Esophagus squamous epithelium (tissue), 4 donors: ENCODE results near the gene TNK1.

Source experiments
- CTCF ChIP-seq, 6 experiments: fragments of 450-650 bp in 4 of 6; fragments of 200-600 bp in 2 of 6; sonication (generic) in 2 of 6; IDR thresholded peaks; one replicate each; pipeline ENCODE4 v1.5.1; 2016 to 2019; ENCODE audit warnings: antibody characterized with exemption in 6 of 6, mild to moderate bottlenecking in 4 of 6, moderate library complexity in 4 of 6
- POLR2A ChIP-seq, 4 donors: fragments of 450-650 bp; IDR thresholded peaks; one replicate each; pipeline ENCODE4 v1.6.1; 2017; ENCODE audit warnings: antibody characterized with exemption in 4 of 4, mild to moderate bottlenecking in 4 of 4, moderate library complexity in 3 of 4

DNA sequence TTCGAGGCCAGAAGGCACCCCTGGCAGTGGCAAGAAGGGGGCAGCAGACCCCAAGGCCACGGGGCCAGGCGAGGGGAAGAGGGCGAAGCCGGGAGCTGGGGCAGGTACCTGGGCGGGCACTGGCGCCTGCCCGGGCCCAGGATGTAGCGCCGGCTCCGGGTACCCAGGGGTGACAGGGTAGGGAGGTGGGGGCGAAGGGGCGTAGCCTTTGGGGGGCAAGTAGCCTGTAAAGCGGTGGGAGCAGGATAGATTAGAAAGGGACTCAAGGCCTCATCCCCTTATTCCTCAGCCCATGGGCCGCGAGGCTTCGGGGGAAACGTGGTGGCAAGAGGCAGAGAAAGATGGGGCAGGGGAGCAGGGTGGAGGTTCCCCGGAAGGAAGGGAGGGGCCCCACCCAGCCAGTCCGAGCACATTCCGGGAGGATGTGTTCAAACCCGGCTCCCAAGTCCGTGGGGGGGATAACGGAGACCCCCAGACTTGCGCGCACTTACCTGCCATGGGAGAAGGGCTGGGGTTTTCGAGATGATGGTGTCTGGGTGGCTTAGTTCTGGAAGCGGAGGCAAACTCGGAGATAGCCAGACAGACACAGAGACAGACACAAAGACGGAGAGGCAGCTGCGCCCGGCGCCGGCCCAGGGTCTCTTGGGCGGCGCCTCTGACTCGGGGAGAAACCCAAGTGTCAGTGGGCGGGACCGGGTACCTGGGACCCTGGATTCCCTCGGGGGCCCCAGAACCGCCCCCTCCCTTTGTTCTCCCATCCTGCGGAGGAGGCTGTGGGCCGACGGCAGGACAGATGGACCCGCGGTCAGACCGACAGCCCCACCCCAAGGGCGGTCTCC is 12.9 kb downstream of the TNK1 start:
- no peak for TF ChIP-seq POLR2A (IDR thresholded peaks at IDR 0.05)
- TF ChIP-seq CTCF (IDR thresholded peaks at IDR 0.05), result no peak
